ENCODE results near the gene DHX34.

Gene DHX34

DNA sequence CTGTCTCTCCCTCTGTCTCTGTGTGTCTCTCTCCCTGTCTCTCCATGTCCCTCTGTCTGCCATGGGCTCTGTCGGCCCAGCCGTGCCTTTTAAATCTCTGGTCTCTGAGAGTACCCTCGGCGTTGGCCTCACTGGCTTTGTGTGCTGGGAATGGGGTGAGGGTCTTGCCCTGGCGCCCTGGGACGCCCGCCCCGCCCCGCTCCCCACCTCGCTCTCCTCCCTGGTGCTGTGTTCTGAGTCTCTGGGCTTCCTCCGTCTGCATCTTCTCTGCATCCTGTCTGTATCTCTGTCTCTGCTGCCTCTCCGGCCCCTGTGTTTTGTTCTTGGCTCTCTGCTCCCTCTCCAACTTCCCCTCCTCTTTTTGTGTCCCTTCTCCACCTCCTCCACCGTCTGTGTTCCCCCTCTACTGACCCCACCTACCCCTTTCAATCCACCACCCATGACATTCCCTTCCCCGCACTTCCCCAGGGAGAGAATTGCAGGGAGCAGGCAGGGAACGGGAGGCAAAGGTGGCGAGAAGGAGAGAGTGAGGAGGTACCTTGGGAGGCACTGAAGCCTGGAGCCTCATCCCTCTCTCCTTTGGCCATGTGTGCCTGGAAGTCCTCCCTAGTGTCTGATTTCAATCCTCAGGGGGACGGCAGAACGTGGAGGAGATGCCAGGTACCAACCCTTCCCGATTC lies 74.2 kb downstream of the DHX34 start:
- Histone ChIP-seq H3K4me3 (ENCODE audit: low read length) (no peak overlapping the region), H3K27me3 (replicated peaks; ENCODE audit: control insufficient read depth, insufficient read depth, low read length) (peaks cover 45% of the 10 kb centered on the region), H3K36me3 (ENCODE audit: control insufficient read depth, insufficient read depth, low read length, severe bottlenecking) (no peaks in the 10 kb centered on the region), H3K9ac (ENCODE audit: low read length) (no peak overlapping the region), H3K9me3 (ENCODE audit: control insufficient read depth, low read length) (no peaks in the 10 kb centered on the region), H3K4me1 (ENCODE audit: control insufficient read depth, insufficient read depth, low read length) (peaks cover 8% of the 10 kb centered on the region)
- no peak for DNase-seq (ENCODE audit: low read depth)

DNA sequence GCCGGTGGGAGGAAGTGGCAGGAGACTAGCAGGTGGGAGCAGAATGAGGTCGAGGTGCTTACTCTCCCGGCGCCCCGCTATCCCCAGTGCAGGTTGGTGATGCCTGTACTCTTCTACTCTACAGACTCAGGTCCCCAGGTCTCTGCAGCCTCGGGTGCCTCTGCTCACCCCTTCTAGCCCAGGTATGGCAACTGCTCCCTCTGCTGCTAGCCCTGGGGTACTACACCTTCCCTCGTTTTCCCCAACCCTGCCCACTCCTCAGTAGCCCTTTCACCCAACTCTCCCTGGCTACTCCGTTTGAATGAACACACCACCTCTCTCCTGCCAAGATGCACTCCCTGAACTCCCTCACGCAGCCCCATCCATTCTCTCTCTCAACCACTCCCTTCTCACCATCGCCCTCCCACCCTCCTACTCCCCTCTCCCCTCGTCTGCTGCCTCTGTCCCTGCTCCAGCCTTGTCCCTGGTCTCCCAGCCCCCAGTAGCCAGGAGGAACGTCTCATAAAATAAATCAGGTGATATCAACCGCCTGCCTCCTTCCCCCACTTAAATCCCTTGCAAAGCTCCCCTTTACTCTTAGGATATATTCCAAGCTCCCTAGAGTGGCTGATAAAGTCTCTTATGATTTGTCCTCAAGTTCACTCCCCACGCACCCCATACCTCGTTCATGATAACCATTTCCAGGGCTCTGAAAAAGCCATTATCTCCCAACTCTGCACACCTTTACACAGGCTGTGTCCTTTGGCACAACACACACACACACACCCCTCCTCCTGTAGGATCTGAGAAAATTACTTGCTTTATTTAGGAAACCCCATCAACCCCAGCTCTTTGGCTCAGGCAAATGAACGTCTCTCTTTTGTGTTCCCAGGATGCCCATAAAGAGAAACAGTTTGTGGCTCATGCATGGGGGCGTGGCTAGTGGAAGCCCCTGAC lies 78.4 kb downstream of the DHX34 start:
- Histone ChIP-seq H3K9me3 (ENCODE audit: control insufficient read depth, low read length) (no peaks in the 10 kb centered on the region), H3K4me1 (ENCODE audit: control insufficient read depth, insufficient read depth, low read length) (peaks cover 18% of the 10 kb centered on the region)
- DNase-seq (ENCODE audit: low read depth): peak; percentile 82

DNA sequence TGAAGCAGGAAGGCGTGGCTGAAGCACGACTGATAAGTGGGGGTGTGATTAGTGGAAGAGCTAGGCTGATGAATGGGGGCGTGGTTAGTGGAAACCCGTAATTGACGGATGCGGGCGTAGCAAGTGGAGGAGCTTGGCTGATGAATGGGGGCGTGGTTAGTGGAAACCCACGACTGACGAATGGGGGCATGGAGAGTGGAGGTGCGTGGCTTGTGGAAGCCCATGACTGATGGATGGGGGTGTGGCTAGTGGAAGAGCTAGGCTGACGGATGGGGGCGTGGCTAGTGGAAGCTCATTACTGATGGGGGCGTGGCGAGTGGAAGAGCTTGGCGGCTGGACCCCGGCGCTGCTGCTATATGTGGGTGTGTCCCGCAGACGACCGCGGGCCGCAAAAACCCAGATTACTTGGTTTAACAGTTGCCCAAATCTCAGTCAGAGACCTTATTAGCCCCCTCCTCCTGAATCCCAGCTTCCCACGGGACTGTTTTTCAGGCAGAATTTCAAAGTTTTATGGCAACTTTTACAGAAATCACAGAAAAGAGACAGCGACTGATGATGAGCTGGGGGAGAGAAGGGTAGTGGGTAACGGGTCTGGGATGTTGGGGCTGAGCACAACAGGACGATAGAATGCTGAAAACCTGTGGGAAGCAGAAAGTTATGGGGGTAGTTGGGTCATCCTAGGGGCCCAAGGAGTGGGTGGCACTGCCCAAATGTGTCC lies 79.2 kb downstream of the DHX34 start:
- H3K4me1 ChIP-seq (ENCODE audit: control insufficient read depth, insufficient read depth, low read length): peaks cover 18% of the 10 kb centered on the region
- peak overlapping the region; percentile 13 for H3K9ac ChIP-seq (ENCODE audit: low read length)
- H3K4me3 ChIP-seq (ENCODE audit: low read length): peak overlapping the region; percentile 63
- no peaks in the 10 kb centered on the region for H3K36me3 ChIP-seq (ENCODE audit: control insufficient read depth, insufficient read depth, low read length, severe bottlenecking)
- H3K9me3 ChIP-seq (ENCODE audit: control insufficient read depth, low read length): no peaks in the 10 kb centered on the region
- DNase-seq (ENCODE audit: low read depth): peak; percentile 100
- peaks cover 29% of the 10 kb centered on the region for H3K27me3 ChIP-seq (replicated peaks; ENCODE audit: control insufficient read depth, insufficient read depth, low read length)

More for the DNA sequence above, 78.4 kb downstream of the DHX34 start:
- Histone ChIP-seq H3K4me3 (ENCODE audit: low read length) (peak overlapping the region; percentile 63), H3K9ac (ENCODE audit: low read length) (peak overlapping the region; percentile 4), H3K27me3 (replicated peaks; ENCODE audit: control insufficient read depth, insufficient read depth, low read length) (peaks cover 38% of the 10 kb centered on the region), H3K36me3 (ENCODE audit: control insufficient read depth, insufficient read depth, low read length, severe bottlenecking) (no peaks in the 10 kb centered on the region)

DNA sequence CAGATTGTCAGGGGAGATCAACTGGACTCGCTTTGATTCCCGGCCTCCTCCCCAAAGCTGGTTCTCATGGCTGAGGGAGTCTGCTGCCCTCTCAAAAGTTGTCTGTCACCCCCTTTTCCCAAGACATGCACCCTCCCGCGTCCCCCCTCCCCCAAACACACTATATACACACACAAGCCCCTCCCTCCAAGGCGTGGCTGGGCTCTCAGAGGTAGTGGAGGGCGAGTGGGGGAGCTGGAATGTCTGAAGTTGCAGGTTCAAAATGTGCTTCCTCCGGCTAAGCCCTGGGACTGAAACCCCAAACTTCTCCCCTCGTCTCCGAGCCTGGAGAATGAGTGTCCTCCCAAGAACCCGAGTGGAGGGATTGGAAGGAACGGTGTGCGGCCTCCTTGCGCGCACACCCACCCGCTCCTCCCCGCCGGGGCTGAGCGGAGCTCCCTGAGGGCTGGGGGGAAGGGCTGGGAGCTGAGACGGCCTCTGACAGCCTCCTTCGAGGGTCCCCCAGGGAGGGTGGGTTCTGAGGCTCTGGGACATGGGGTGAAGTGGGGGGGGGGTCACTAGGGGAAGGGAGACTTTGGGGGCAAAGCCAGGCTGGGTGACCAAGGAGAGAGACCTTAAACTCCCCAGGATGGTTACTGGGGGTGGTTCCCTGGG lies 80.2 kb downstream of the DHX34 start:
- no peak for DNase-seq (ENCODE audit: low read depth)
- Histone ChIP-seq H3K9ac (ENCODE audit: low read length) (no peak overlapping the region), H3K4me1 (ENCODE audit: control insufficient read depth, insufficient read depth, low read length) (peaks cover 18% of the 10 kb centered on the region), H3K9me3 (ENCODE audit: control insufficient read depth, low read length) (no peaks in the 10 kb centered on the region), H3K36me3 (ENCODE audit: control insufficient read depth, insufficient read depth, low read length, severe bottlenecking) (no peaks in the 10 kb centered on the region), H3K27me3 (replicated peaks; ENCODE audit: control insufficient read depth, insufficient read depth, low read length) (peaks cover 20% of the 10 kb centered on the region), H3K4me3 (ENCODE audit: low read length) (no peak overlapping the region)

- H3K36me3 ChIP-seq (ENCODE audit: control insufficient read depth, insufficient read depth, low read length, severe bottlenecking): no peaks in the 10 kb centered on the region
- H3K4me3 ChIP-seq (ENCODE audit: low read length): peak overlapping the region; percentile 58
- H3K4me1 ChIP-seq (ENCODE audit: control insufficient read depth, insufficient read depth, low read length): peaks cover 18% of the 10 kb centered on the region
- H3K9ac ChIP-seq (ENCODE audit: low read length): peak overlapping the region; percentile 46
- H3K9me3 ChIP-seq (ENCODE audit: control insufficient read depth, low read length): no peaks in the 10 kb centered on the region
- peaks cover 15% of the 10 kb centered on the region for H3K27me3 ChIP-seq (replicated peaks; ENCODE audit: control insufficient read depth, insufficient read depth, low read length)
- DNase-seq (ENCODE audit: low read depth): peak; percentile 47
Observed at GRCh38 chr19:47430041-47430802, 81.1 kb downstream of the DHX34 start.

- H3K9me3 ChIP-seq (ENCODE audit: control insufficient read depth, low read length): no peaks in the 10 kb centered on the region
- H3K9ac ChIP-seq (ENCODE audit: low read length): no peak overlapping the region
- peaks cover 18% of the 10 kb centered on the region for H3K4me1 ChIP-seq (ENCODE audit: control insufficient read depth, insufficient read depth, low read length)
- DNase-seq (ENCODE audit: low read depth): no peak
- no peak overlapping the region for H3K4me3 ChIP-seq (ENCODE audit: low read length)
- no peaks in the 10 kb centered on the region for H3K36me3 ChIP-seq (ENCODE audit: control insufficient read depth, insufficient read depth, low read length, severe bottlenecking)
- peaks cover 14% of the 10 kb centered on the region for H3K27me3 ChIP-seq (replicated peaks; ENCODE audit: control insufficient read depth, insufficient read depth, low read length)
Observed at GRCh38 chr19:47432091-47432490, 83.0 kb downstream of the DHX34 start.
